Measurements from ENCODE around the gene THRB.

THRB gene

DNA sequence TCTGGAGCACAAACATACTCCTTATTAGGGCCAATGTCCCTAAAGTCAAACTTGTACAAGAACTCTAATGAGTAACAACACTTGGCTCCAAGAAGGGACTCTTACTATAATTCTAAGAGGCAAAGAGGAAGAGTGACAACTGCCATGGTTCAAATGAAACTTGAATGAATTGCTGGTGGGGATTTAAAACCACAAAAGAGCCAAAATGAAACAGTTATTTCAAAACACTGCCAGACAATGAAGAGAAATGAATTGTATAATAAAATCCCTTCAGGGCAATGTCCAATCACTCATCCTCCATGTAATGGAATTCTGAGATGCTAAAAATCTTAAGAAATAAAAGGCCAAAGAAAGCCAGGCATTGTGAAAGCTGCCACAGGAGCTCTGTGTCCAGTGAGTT is 14.2 kb downstream of the THRB start:
- TF ChIP-seq, protein P1, sequence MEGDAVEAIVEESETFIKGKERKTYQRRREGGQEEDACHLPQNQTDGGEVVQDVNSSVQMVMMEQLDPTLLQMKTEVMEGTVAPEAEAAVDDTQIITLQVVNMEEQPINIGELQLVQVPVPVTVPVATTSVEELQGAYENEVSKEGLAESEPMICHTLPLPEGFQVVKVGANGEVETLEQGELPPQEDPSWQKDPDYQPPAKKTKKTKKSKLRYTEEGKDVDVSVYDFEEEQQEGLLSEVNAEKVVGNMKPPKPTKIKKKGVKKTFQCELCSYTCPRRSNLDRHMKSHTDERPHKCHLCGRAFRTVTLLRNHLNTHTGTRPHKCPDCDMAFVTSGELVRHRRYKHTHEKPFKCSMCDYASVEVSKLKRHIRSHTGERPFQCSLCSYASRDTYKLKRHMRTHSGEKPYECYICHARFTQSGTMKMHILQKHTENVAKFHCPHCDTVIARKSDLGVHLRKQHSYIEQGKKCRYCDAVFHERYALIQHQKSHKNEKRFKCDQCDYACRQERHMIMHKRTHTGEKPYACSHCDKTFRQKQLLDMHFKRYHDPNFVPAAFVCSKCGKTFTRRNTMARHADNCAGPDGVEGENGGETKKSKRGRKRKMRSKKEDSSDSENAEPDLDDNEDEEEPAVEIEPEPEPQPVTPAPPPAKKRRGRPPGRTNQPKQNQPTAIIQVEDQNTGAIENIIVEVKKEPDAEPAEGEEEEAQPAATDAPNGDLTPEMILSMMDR (conservative IDR thresholded peaks at IDR 0.05; ENCODE audit: low read depth, low read length) = no peak
- no peak overlapping the region for H3K4me3 ChIP-seq (ENCODE audit: low read depth, low read length)
- DNase-seq (ENCODE audit: low read depth) = no peak

DNA sequence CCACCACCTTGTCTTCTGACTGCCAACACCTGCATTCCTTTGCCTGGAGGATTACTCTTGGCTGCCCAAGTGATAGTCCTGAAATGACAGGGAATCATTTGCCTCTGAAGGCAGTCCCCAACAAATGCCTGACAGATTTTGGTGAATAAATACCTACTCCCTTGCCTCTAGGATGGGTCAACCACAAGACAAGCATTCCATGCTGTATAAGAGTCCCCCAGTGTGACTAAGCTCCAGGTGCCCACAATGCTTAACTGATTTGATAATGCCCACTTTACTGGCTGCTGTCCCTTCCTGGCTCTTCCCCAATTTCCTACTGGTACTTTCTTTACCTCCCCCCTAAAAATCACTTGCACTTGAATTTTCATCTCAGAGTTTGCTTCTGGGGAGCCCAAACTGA is 14.8 kb downstream of the THRB start:
- TF ChIP-seq, protein P1 (conservative IDR thresholded peaks at IDR 0.05; ENCODE audit: low read depth, low read length) = no peak
- no peak for DNase-seq (ENCODE audit: low read depth)

DNA sequence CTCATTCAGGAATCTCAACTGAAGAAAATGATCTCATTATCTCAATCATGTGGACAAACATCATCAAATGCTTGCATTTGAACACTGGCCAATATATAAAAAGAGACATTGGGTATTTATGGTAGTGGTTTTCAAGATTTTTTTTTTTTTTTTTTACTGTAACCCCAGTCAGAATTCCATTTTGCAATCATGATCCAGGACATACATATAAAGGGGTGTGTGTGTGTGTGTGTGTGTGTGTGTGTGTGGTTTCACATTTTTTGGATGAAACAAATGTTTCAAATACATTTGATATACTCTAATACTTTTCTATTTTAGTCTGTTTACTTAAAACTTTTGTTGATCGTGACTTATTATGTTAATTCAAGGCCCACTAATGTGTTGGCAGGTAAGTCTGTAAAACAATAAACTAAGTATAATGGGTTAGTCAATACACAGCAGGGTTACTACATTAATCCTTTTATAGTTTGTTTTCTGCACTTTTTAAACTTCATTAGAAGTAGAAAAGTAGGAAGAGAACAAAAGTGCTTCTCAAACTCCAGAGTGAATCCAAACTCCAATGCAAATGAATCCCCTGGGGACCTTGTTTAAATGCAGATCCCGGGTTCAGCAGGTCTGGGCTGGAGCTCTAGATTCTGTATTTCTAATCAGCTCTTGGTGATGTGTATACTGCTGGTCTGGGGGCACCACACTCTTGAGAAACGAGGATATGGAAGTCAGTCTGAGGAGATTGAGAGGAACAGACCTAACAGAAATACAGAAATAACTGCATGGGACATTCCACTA is 17.6 kb downstream of the THRB start:
- H3K4me3 ChIP-seq (ENCODE audit: low read depth, low read length) = no peak overlapping the region
- TF ChIP-seq, protein P1 (conservative IDR thresholded peaks at IDR 0.05; ENCODE audit: low read depth, low read length) = no peak
- DNase-seq (ENCODE audit: low read depth) = no peak

More for the DNA sequence above, 14.8 kb downstream of the THRB start:
- no peak overlapping the region for H3K4me3 ChIP-seq (ENCODE audit: low read depth, low read length)

DNA sequence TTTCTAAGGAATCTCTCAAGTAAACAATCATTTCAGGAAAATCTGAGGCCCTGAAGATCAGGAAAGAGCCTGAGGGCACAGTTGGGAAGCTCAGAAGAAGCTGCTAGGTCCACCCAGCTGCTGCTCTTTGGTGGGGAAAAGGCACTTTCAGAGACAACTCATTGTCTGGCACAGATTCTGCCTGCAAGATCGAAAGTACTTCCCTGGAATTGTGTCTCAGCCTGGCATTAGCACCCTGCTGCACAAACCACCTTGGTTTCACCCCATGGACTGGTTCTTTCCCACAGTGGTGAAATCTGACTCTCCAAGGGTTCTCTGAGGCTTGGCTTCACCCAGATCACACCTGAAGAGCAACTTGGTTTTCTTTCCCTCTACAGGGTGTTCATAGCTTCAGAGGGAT is 18.7 kb downstream of the THRB start:
- no peak for DNase-seq (ENCODE audit: low read depth)
- no peak overlapping the region for H3K4me3 ChIP-seq (ENCODE audit: low read depth, low read length)
- TF ChIP-seq, protein P1 (conservative IDR thresholded peaks at IDR 0.05; ENCODE audit: low read depth, low read length) = no peak

DNA sequence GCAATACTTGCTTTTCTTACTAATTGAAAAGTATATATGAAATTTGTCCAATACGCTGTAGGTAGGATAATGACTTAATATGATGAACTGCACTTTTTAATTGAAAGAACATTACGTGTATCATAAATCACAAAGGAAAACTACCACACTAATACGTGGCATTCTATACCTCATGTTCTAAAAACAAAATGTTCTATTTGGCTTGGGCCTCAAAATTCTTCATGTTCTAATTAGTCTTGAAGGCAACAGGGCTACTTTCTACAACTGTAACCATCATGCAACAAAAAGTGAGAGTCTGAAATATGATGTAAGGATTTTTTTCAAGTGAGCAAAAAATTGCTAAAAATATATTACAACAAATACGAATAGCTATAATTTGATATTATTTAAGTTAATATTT is 19.8 kb downstream of the THRB start:
- no peak overlapping the region for H3K4me3 ChIP-seq (ENCODE audit: low read depth, low read length)
- TF ChIP-seq, protein P1 (conservative IDR thresholded peaks at IDR 0.05; ENCODE audit: low read depth, low read length) = no peak
- DNase-seq (ENCODE audit: low read depth) = no peak

DNA sequence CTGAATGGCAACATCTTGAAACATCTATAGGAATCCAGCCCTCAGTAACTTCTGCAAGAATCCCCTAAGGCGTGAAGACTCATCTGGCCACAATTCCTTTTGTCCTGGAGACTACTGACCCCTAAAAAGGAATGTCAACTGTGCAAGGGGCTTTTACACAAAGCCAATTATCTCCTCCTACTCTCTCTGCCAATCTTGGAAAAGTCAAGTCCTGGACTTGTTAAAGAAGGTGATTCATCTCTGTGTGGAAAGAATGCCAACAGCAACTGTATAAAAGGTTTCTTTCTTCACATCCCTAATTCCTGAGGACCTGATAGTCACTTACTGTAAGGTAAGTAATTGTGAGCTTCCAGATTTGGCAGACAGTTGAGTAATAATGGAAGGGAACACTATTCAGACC is 22.3 kb downstream of the THRB start:
- DNase-seq (ENCODE audit: low read depth) = no peak
- TF ChIP-seq, protein P1 (conservative IDR thresholded peaks at IDR 0.05; ENCODE audit: low read depth, low read length) = no peak
- no peak overlapping the region for H3K4me3 ChIP-seq (ENCODE audit: low read depth, low read length)

DNA sequence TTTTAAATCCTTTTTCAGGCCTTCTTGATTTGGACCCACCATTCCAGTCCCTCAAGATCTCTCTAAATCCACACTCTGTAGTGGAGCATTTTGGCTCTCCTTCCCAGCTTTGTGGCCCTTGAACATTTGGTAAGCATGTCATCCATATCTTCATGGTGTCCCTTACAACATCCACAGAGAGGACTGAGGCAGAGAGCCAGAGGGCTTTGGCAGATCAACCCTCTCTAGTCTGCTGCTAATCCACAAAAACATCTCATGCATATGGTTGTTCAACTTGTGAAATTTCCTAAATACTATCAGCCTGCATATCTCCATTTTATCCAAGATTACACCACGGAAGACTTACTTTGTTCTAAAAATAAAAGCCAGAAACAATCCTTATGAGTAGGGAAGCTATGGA is 23.2 kb downstream of the THRB start:
- H3K4me3 ChIP-seq (ENCODE audit: low read depth, low read length) = no peak overlapping the region
- DNase-seq (ENCODE audit: low read depth) = no peak
- TF ChIP-seq, protein P1 (conservative IDR thresholded peaks at IDR 0.05; ENCODE audit: low read depth, low read length) = no peak
